NCI-H2107 (cell line): ENCODE data around the gene AZU1.
"Not testable (repeated sequence)": the region's sequence is repeated elsewhere in the genome, so short reads cannot be mapped to it uniquely, and the experiment has no call there.

ENCODE experiments used
- DNase-seq: peaks from one replicate; lab custom pipeline; 2025; lab: John Stamatoyannopoulos, UW

The AZU1 gene

GRCh38 chr19:873561-874041 is 46.0 kb downstream of the AZU1 start:
- no peak for DNase-seq

GRCh38 chr19:875265-875879 is 47.7 kb downstream of the AZU1 start:
- DNase-seq, result no peak

GRCh38 chr19:876089-876488 is 48.5 kb downstream of the AZU1 start:
- DNase-seq, result no peak

GRCh38 chr19:876780-877314 is 49.2 kb downstream of the AZU1 start:
- DNase-seq, result peak; percentile 65

GRCh38 chr19:877992-878660 is 50.5 kb downstream of the AZU1 start:
- DNase-seq, result not testable (repeated sequence)

- DNase-seq, result not testable (repeated sequence)
Measured at GRCh38 chr19:878751-879561, 51.3 kb downstream of the AZU1 start.

- no peak for DNase-seq
Measured at GRCh38 chr19:879711-880438, 52.2 kb downstream of the AZU1 start.
